ENCODE measurements around the gene AUNIP. TPM values are rescaled to one million over a fixed set of nuclear protein-coding genes. Genes with fewer than 3 reads are reported as not detected.

The AUNIP gene
- total RNA-seq, 1 experiment from 2014 or later, result 22.2 TPM

DNA sequence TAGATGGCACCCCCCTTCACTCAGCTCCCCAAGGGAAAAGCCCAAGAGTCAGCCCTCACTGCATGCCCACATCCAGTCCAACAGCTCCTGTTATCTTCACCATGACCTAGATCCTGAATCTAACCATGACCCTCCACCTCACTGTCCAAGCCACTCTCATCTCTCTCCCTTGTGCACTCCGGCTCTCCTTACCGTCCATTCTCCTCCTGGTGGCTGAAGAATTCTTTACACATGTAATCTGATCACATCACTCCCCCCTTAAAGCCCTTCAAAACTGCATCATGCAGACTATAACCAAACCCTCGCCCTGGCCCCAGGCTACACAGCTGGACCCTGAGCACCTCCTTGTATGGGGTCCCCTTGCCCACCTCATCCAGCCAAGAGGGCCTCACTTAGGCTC is 30.2 kb upstream of the AUNIP start:
- no peaks in the 10 kb centered on the region for H3K79me1 ChIP-seq (ENCODE audit: insufficient read depth, low read depth, low read length, poor library complexity, severe bottlenecking)
- no peak overlapping the region for H3K27ac ChIP-seq (ENCODE audit: insufficient read length, low read depth, low read length)
- H3K18ac ChIP-seq (ENCODE audit: insufficient read length, low read depth, low read length), result no peak overlapping the region
- Mint-ChIP-seq H3K27ac (no peak overlapping the region), H3K4me1 (peaks cover 25 to 28% of the 10 kb centered on the region in 2 experiments), H3K9me3 (no peaks in the 10 kb centered on the region), H3K36me3 (ENCODE audit: insufficient read depth in 1 of 3, low read depth in 3 of 3) (peaks cover 0 to 5% (median 0%) of the 10 kb centered on the region in 3 experiments; a peak in 5 of 7 replicates), H3K4me3 (no peak overlapping the region), H3K27me3 (ENCODE audit: low read depth) (no peaks in the 10 kb centered on the region)
- no peaks in the 10 kb centered on the region for H3K79me2 ChIP-seq (ENCODE audit: insufficient read depth, low read length)
- H2AK5ac ChIP-seq (ENCODE audit: insufficient read length, low read length), result no peak overlapping the region
- WGBS (ENCODE audit: extremely low coverage, insufficient read length, low lambda C conversion rate), result no CpG with 5 or more reads among the region's 3 CpGs
- no peak overlapping the region for H4K91ac ChIP-seq (ENCODE audit: insufficient read length, low read depth, low read length)
- no peak overlapping the region for H3K9ac ChIP-seq (ENCODE audit: extremely low read depth, insufficient read length, low read length)
- H3K4me2 ChIP-seq (ENCODE audit: insufficient read depth, insufficient read length, low read length), result no peak overlapping the region
- no peak for DNase-seq
- H3T11ph ChIP-seq (ENCODE audit: low read length), result no peak overlapping the region
- no peak overlapping the region for H2BK5ac ChIP-seq (ENCODE audit: insufficient read length, low read length)
- H4K8ac ChIP-seq (replicated peaks; ENCODE audit: insufficient read length, low read depth, low read length), result no peak overlapping the region
- H3K14ac ChIP-seq (ENCODE audit: insufficient read depth, low read length), result no peak overlapping the region
- H3K23ac ChIP-seq (ENCODE audit: insufficient read length, low read depth, low read length), result no peak overlapping the region
- no peak overlapping the region for H2BK15ac ChIP-seq (ENCODE audit: low read depth, low read length)
- no peaks in the 10 kb centered on the region for H3K9me3 ChIP-seq (ENCODE audit: control insufficient read depth, low read depth, low read length)
- no peaks in the 10 kb centered on the region for H4K20me1 ChIP-seq (ENCODE audit: control insufficient read depth, insufficient read depth, insufficient read length)
- H2BK120ac ChIP-seq (ENCODE audit: low read depth, low read length, poor library complexity, severe bottlenecking), result no peak overlapping the region
- H4K5ac ChIP-seq (ENCODE audit: insufficient read length, low read depth, low read length), result no peak overlapping the region
- H2BK12ac ChIP-seq (ENCODE audit: insufficient read length, low read depth, low read length), result no peak overlapping the region
- H3K23me2 ChIP-seq (ENCODE audit: insufficient read length, low read depth, low read length, poor library complexity, severe bottlenecking), result no peaks in the 10 kb centered on the region
- H3K4me1 ChIP-seq (ENCODE audit: insufficient read depth, low read length), result no peaks in the 10 kb centered on the region
- H2AFZ ChIP-seq (ENCODE audit: low read length), result no peak overlapping the region
- H3K56ac ChIP-seq (ENCODE audit: insufficient read length, low read depth, low read length), result no peak overlapping the region
- TF ChIP-seq, protein P1, sequence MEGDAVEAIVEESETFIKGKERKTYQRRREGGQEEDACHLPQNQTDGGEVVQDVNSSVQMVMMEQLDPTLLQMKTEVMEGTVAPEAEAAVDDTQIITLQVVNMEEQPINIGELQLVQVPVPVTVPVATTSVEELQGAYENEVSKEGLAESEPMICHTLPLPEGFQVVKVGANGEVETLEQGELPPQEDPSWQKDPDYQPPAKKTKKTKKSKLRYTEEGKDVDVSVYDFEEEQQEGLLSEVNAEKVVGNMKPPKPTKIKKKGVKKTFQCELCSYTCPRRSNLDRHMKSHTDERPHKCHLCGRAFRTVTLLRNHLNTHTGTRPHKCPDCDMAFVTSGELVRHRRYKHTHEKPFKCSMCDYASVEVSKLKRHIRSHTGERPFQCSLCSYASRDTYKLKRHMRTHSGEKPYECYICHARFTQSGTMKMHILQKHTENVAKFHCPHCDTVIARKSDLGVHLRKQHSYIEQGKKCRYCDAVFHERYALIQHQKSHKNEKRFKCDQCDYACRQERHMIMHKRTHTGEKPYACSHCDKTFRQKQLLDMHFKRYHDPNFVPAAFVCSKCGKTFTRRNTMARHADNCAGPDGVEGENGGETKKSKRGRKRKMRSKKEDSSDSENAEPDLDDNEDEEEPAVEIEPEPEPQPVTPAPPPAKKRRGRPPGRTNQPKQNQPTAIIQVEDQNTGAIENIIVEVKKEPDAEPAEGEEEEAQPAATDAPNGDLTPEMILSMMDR (conservative IDR thresholded peaks at IDR 0.05), result peak; percentile 26; the same call in 2 of the 3 replicates
- no peak overlapping the region for H3K4ac ChIP-seq (ENCODE audit: low read depth, low read length)
- no peaks in the 10 kb centered on the region for H3K27me3 ChIP-seq (ENCODE audit: insufficient read depth, low read length)
- no peak overlapping the region for H2BK20ac ChIP-seq (ENCODE audit: low read depth, low read length, poor library complexity, severe bottlenecking)

Data from H9 (cell line).